Subcutaneous abdominal adipose tissue (tissue), 5 donors: ENCODE results near the gene CIAO3.

Experiments
- H3K27ac ChIP-seq: one replicate; pipeline ENCODE4 v1.7.0; 2013; ENCODE audit warnings: low read depth, mild to moderate bottlenecking, inconsistent platforms, low read length, moderate library complexity
- H3K27me3 ChIP-seq, 5 donors: one replicate each; pipeline ENCODE4 v1.7.0; 2013; ENCODE audit warnings: low read length in 5 of 5, inconsistent platforms in 1 of 5; ENCODE audit not compliant: control insufficient read depth in 5 of 5, insufficient read depth in 4 of 5
- H3K36me3 ChIP-seq, 5 donors: one replicate each; pipeline ENCODE4 v1.7.0; 2013; ENCODE audit warnings: low read length in 5 of 5; ENCODE audit not compliant: control insufficient read depth in 5 of 5, insufficient read depth in 5 of 5
- H3K4me1 ChIP-seq, 5 donors: one replicate each; pipeline ENCODE4 v1.7.0; 2013; ENCODE audit warnings: low read length in 5 of 5, mild to moderate bottlenecking in 3 of 5, moderate library complexity in 1 of 5; ENCODE audit not compliant: control insufficient read depth in 5 of 5, insufficient read depth in 5 of 5
- H3K4me3 ChIP-seq, 5 donors: one replicate each; pipeline ENCODE4 v1.7.0; 2013; ENCODE audit warnings: low read length in 5 of 5, low read depth in 1 of 5
- H3K9ac ChIP-seq, 5 donors: one replicate each; pipeline ENCODE4 v1.7.0; 2013; ENCODE audit warnings: low read length in 5 of 5, mild to moderate bottlenecking in 4 of 5, moderate library complexity in 3 of 5
- H3K9me3 ChIP-seq, 5 donors: one replicate each; pipeline ENCODE4 v1.7.0; 2013; ENCODE audit warnings: low read length in 5 of 5; ENCODE audit not compliant: control insufficient read depth in 5 of 5
- donor health status: healthy.
- donor health status: healthy.
- donor health status: healthy.
- donor health status: healthy.
- donor health status: healthy.

The CIAO3 gene

GRCh38 chr16:736936-737481 is 3.8 kb downstream of the CIAO3 start:
- Histone ChIP-seq H3K9me3 (no peaks in the 10 kb centered on the region), H3K27me3 (peaks cover 0 to 1% (median 0%) of the 10 kb centered on the region in 5 donors), H3K4me3 (no peak overlapping the region), H3K27ac (no peak overlapping the region), H3K9ac (no peak overlapping the region), H3K4me1 (peaks cover 6 to 18% (median 16%) of the 10 kb centered on the region in 5 donors), H3K36me3 (peaks cover 0 to 62% (median 56%) of the 10 kb centered on the region in 5 donors)

GRCh38 chr16:735982-736453 is 4.8 kb downstream of the CIAO3 start:
- Histone ChIP-seq H3K27ac (no peak overlapping the region), H3K9ac (no peak overlapping the region), H3K4me3 (no peak overlapping the region), H3K9me3 (no peaks in the 10 kb centered on the region), H3K4me1 (peaks cover 6 to 14% (median 13%) of the 10 kb centered on the region in 5 donors), H3K36me3 (peaks cover 0 to 71% (median 60%) of the 10 kb centered on the region in 5 donors), H3K27me3 (no peaks in the 10 kb centered on the region)

GRCh38 chr16:734981-735881 is 5.6 kb downstream of the CIAO3 start:
- Histone ChIP-seq H3K27me3 (no peaks in the 10 kb centered on the region), H3K4me3 (no peak overlapping the region), H3K9ac (no peak overlapping the region), H3K9me3 (no peaks in the 10 kb centered on the region), H3K4me1 (peaks cover 6 to 9% (median 9%) of the 10 kb centered on the region in 5 donors), H3K36me3 (peaks cover 0 to 79% (median 61%) of the 10 kb centered on the region in 5 donors), H3K27ac (no peak overlapping the region)

GRCh38 chr16:734208-734980 is 6.4 kb downstream of the CIAO3 start:
- no peak overlapping the region for H3K27ac ChIP-seq
- peaks cover 0 to 84% (median 61%) of the 10 kb centered on the region in 5 donors for H3K36me3 ChIP-seq
- no peaks in the 10 kb centered on the region for H3K27me3 ChIP-seq
- peaks cover 0 to 1% (median under 1%) of the 10 kb centered on the region in 5 donors for H3K4me1 ChIP-seq
- no peak overlapping the region for H3K4me3 ChIP-seq
- no peaks in the 10 kb centered on the region for H3K9me3 ChIP-seq
- H3K9ac ChIP-seq = no peak overlapping the region

- peaks cover 0 to 1% (median 1%) of the 10 kb centered on the region in 5 donors for H3K4me1 ChIP-seq
- H3K4me3 ChIP-seq = no peak overlapping the region
- no peaks in the 10 kb centered on the region for H3K9me3 ChIP-seq
- peaks cover 0 to 84% (median 61%) of the 10 kb centered on the region in 5 donors for H3K36me3 ChIP-seq
- H3K9ac ChIP-seq = no peak overlapping the region
- H3K27ac ChIP-seq = no peak overlapping the region
- H3K27me3 ChIP-seq = peaks cover under 1 to 3% (median 1%) of the 10 kb centered on the region in 5 donors
Observed at GRCh38 chr16:733382-734207, 7.2 kb downstream of the CIAO3 start.

- peaks cover 0 to 81% (median 60%) of the 10 kb centered on the region in 5 donors for H3K36me3 ChIP-seq
Observed at GRCh38 chr16:732936-733335, 7.9 kb downstream of the CIAO3 start.

GRCh38 chr16:732332-732731 is 8.5 kb downstream of the CIAO3 start:
- Histone ChIP-seq H3K27ac (no peak overlapping the region), H3K4me3 (no peak overlapping the region), H3K9me3 (no peaks in the 10 kb centered on the region), H3K27me3 (peaks cover 3 to 8% (median 8%) of the 10 kb centered on the region in 5 donors), H3K4me1 (peaks cover 0 to 12% (median 9%) of the 10 kb centered on the region in 5 donors), H3K9ac (no peak overlapping the region), H3K36me3 (peaks cover 0 to 75% (median 55%) of the 10 kb centered on the region in 5 donors)

More at GRCh38 chr16:732936-733335, 7.9 kb downstream of the CIAO3 start:
- Histone ChIP-seq H3K27me3 (peaks cover 3 to 5% (median 3%) of the 10 kb centered on the region in 5 donors), H3K4me1 (peaks cover 0 to 6% (median 4%) of the 10 kb centered on the region in 5 donors), H3K9me3 (no peaks in the 10 kb centered on the region), H3K27ac (no peak overlapping the region), H3K4me3 (no peak overlapping the region), H3K9ac (no peak overlapping the region)

- Histone ChIP-seq H3K27ac (no peak overlapping the region), H3K36me3 (peaks cover 0 to 61% (median 41%) of the 10 kb centered on the region in 5 donors), H3K4me3 (no peak overlapping the region), H3K9ac (no peak overlapping the region), H3K27me3 (peaks cover 11 to 18% (median 18%) of the 10 kb centered on the region in 5 donors), H3K9me3 (no peaks in the 10 kb centered on the region), H3K4me1 (peaks cover 0 to 21% (median 19%) of the 10 kb centered on the region in 5 donors)
Observed at GRCh38 chr16:730666-731509, 9.9 kb downstream of the CIAO3 start.
